MCF 10A (cell line): ENCODE measurements around the gene BRS3. TPM values are rescaled to one million over a fixed set of nuclear protein-coding genes. Genes with fewer than 3 reads are reported as not detected.
A peak's percentile ranks its signal among the peaks of the same experiment; 100 is the strongest.

ENCODE experiments used
- BruUV-seq: library from RNA; stranded (reverse); fragments of 400-500 nt; replicated peaks from 2 replicates; lab custom pipeline; 2021; lab: Mats Ljungman, UMichigan
- CTCF ChIA-PET: fragments of 300-600 bp; sonication (Branson Sonifier 250); formaldehyde crosslinking; extraction: SDS; loops from one replicate; lab custom pipeline; 2021; ENCODE audit warnings: antibody characterized with exemption, inconsistent platforms; lab: Yijun Ruan, JAX
- POLR2A ChIA-PET: fragments of 300-600, 350-650 bp; sonication (Branson Sonifier 250); formaldehyde crosslinking; extraction: SDS; loops from one replicate; lab custom pipeline; 2020; ENCODE audit warnings: antibody characterized with exemption, inconsistent platforms; lab: Yijun Ruan, JAX
- DNase-seq: peaks from one replicate; pipeline ENCODE4 v3.0.0-alpha.2; 2018; ENCODE audit not compliant: unreplicated experiment
- H3K27ac Mint-ChIP-seq: one replicate; pipeline ENCODE4 v1.8.0; 2022; ENCODE audit warnings: mild to moderate bottlenecking, low read depth, mixed read lengths; ENCODE audit not compliant: unreplicated experiment
- H3K27me3 Mint-ChIP-seq: one replicate; pipeline ENCODE4 v1.8.0; 2022; ENCODE audit warnings: mixed read lengths; ENCODE audit not compliant: insufficient read depth, unreplicated experiment
- H3K36me3 Mint-ChIP-seq: one replicate; pipeline ENCODE4 v1.8.0; 2022; ENCODE audit warnings: mild to moderate bottlenecking, moderate library complexity, mixed read lengths; ENCODE audit not compliant: insufficient read depth, unreplicated experiment
- H3K4me1 Mint-ChIP-seq: one replicate; pipeline ENCODE4 v1.8.0; 2022; ENCODE audit warnings: mixed read lengths; ENCODE audit not compliant: insufficient read depth, unreplicated experiment
- H3K4me3 Mint-ChIP-seq: one replicate; pipeline ENCODE4 v1.8.0; 2022; ENCODE audit warnings: mild to moderate bottlenecking, moderate library complexity, mixed read lengths; ENCODE audit not compliant: unreplicated experiment
- H3K9me3 Mint-ChIP-seq: one replicate; pipeline ENCODE4 v1.8.0; 2022; ENCODE audit warnings: mixed read lengths; ENCODE audit not compliant: unreplicated experiment
- CTCF ChIP-seq: fragments of 200-600 bp; IDR thresholded peaks from one replicate; pipeline ENCODE4 v1.8.0; 2022; ENCODE audit warnings: antibody characterized with exemption, mild to moderate bottlenecking; ENCODE audit not compliant: unreplicated experiment
- intact Hi-C: fragments of 100-400 bp; cut with micrococcal nuclease; formaldehyde crosslinking; loops from 2 replicates; pipeline ENCODE4 v1.14.1; 2022
- total RNA-seq: library from RNA; stranded (reverse); gene quantifications from 2 replicates; pipeline ENCODE4 v1.2.3, GENCODE V29; 2022

The BRS3 gene
- total RNA-seq, 1 experiment from 2014 or later = not detected

GRCh38 chrX:136528645-136529315 is 41.0 kb downstream of the BRS3 start:
- ChIA-PET POLR2A (interaction anchor here (0.6 kb wide), 1 partner anchor 9 kb away, joined by 3 read pairs; no protein-coding TSS in a partner anchor), CTCF (interaction anchor here (0.6 to 1.1 kb wide), 2 partner anchors 65 to 1740 kb away, joined by 3 read pairs; no protein-coding TSS in a partner anchor)
- DNase-seq = peak; percentile 11
- no peak overlapping the region for H3K4me3 Mint-ChIP-seq
- no TSS peak for BruUV-seq
- H3K27me3 Mint-ChIP-seq = peaks cover 63% of the 10 kb centered on the region
- TF ChIP-seq CTCF = no peak
- no peaks in the 10 kb centered on the region for H3K36me3 Mint-ChIP-seq
- intact Hi-C loops = no loop called here
- H3K27ac Mint-ChIP-seq = no peak overlapping the region
- H3K4me1 Mint-ChIP-seq = no peaks in the 10 kb centered on the region
- H3K9me3 Mint-ChIP-seq = no peaks in the 10 kb centered on the region

- CTCF ChIA-PET = interaction anchor here (0.7 kb wide), 1 partner anchor 349 kb away, joined by 3 read pairs; no protein-coding TSS in a partner anchor
These were observed 42.0 kb downstream of the BRS3 start for GRCh38 chrX:136529795-136530194.

GRCh38 chrX:136531951-136532350 is 44.2 kb downstream of the BRS3 start, which contains the start of gene VGLL1:
Gene VGLL1 (plus strand): TSS chrX:136532215. CDS start chrX:136536021, 3,806 bp downstream.
- no peaks in the 10 kb centered on the region for H3K4me1 Mint-ChIP-seq
- no peaks in the 10 kb centered on the region for H3K9me3 Mint-ChIP-seq
- H3K4me3 Mint-ChIP-seq = no peak within 1 kb of the TSS
- CTCF ChIA-PET = interaction anchor here (0.6 kb wide), 1 partner anchor 259 kb away, joined by 3 read pairs; no protein-coding TSS in a partner anchor
- no peak within 1 kb of the TSS for H3K27ac Mint-ChIP-seq
- no peak for TF ChIP-seq CTCF
- POLR2A ChIA-PET = no interaction called here
- DNase-seq = no peak
- BruUV-seq = no TSS peak
- H3K27me3 Mint-ChIP-seq = peaks cover 78% of the 10 kb centered on the region
- H3K36me3 Mint-ChIP-seq = no peaks in the 10 kb centered on the region
- intact Hi-C loops = no loop called here

More at GRCh38 chrX:136529795-136530194, 42.0 kb downstream of the BRS3 start:
- no peak for DNase-seq
- Mint-ChIP-seq H3K4me3 (no peak overlapping the region), H3K27me3 (peaks cover 65% of the 10 kb centered on the region), H3K36me3 (no peaks in the 10 kb centered on the region), H3K9me3 (no peaks in the 10 kb centered on the region), H3K27ac (no peak overlapping the region), H3K4me1 (no peaks in the 10 kb centered on the region)
- POLR2A ChIA-PET = no interaction called here
- intact Hi-C loops = no loop called here
- TF ChIP-seq CTCF = no peak
- no TSS peak for BruUV-seq

- Mint-ChIP-seq H3K27ac (no peak overlapping the region), H3K27me3 (peaks cover 62% of the 10 kb centered on the region), H3K36me3 (no peaks in the 10 kb centered on the region), H3K9me3 (no peaks in the 10 kb centered on the region), H3K4me3 (no peak overlapping the region), H3K4me1 (no peaks in the 10 kb centered on the region)
- CTCF ChIA-PET = no interaction called here
- intact Hi-C loops = no loop called here
- POLR2A ChIA-PET = no interaction called here
- DNase-seq = no peak
- no peak for TF ChIP-seq CTCF
- no TSS peak for BruUV-seq
These were observed 46.4 kb downstream of the BRS3 start for GRCh38 chrX:136534131-136534530.
